ENCODE results near the gene LSM11.

Gene LSM11

DNA sequence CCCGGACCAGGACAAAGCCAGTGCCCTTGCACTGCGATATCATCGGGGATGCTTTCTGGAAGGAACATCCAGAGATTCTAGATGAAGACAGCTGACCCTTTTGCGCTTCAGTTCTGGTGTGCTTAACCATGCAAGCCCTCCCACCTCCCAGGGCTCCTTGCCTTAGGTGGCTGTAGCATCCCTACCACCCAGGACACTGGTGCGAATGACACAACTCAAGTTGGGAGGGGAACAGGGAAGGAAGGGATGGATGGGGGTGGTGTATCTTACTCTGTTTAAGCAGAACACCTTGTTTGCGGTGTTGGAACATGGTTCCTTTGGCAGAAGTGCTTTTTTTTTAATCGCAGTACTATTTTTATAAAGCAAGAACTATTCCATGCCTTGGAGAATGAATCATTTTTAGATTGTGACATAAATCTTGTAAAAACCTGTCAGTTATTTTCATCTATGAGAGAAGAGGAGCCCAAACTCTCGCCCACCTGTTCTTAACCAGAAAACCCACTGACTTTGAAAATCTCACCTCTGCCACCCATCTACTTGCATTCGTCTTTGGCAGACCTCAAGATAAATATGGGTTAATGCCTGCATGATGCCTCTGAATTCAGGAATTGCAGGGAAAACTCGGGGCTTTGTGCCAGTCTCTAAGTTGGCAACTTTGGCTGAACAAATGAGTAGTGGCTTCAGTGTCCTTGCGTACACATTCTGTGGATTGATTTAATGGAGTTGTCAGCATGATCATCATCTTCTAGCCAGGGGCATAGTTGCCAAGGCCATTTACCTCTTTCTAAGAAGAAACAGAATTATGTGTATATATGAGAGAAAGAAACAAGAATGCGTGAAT, 3.9 kb upstream of the LSM11 start:
- no peak for DNase-seq (ENCODE audit: insufficient read length)
- TF ChIP-seq POLR2A (IDR thresholded peaks at IDR 0.05; ENCODE audit: low read depth, low read length) = no peak
- TF ChIP-seq POLR2AphosphoS5 (IDR thresholded peaks at IDR 0.05; ENCODE audit: low read depth, low read length) = no peak
- no peak for TF ChIP-seq TAF1 (IDR thresholded peaks at IDR 0.05; ENCODE audit: borderline replicate concordance, low read depth, low read length)
- FAIRE-seq = no peak

DNA sequence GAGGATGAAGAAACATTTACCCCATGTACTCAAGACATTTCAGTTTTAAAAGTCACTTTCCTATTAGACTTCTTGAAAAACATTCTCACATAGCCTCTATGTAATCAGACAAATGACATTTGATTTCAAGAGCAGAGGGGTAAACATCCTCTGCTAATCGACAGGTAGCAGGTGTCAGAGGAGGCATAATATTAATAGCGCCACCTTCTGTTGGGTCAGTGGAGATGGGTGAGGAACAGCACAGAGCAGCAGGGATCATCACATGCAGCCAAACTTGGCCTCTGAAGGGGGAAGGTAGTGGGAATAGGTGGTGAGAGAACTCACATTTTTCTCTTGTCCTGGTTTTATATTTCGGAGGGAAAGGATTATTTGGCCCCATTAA, 3.3 kb upstream of the LSM11 start:
- TF ChIP-seq POLR2A (IDR thresholded peaks at IDR 0.05; ENCODE audit: low read depth, low read length) = no peak
- no peak for TF ChIP-seq POLR2AphosphoS5 (IDR thresholded peaks at IDR 0.05; ENCODE audit: low read depth, low read length)
- no peak for TF ChIP-seq TAF1 (IDR thresholded peaks at IDR 0.05; ENCODE audit: borderline replicate concordance, low read depth, low read length)
- DNase-seq (ENCODE audit: insufficient read length) (peak; percentile 26), FAIRE-seq (peak; percentile 89)

DNA sequence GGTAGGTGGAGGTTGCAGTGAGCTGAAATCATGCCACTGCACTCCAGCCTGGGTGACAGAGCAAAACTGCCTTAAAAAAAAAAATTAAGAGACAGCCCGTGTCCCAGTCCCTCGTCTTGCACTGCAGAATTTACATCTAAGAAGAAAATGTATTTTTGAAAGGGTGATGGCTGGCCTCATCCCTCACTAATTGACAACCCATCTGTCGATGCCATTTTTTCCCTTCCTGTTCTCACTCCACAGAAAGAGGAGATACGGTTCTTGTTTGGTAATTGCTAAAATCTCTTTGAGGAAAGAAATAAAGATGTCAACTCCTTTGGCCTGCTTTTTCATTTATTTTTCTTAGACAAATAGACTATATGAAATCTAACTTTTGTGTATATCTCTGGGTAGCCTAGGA, 2.4 kb upstream of the LSM11 start:
- TF ChIP-seq TAF1 (IDR thresholded peaks at IDR 0.05; ENCODE audit: borderline replicate concordance, low read depth, low read length) (no peak), POLR2A (IDR thresholded peaks at IDR 0.05; ENCODE audit: low read depth, low read length) (no peak), POLR2AphosphoS5 (IDR thresholded peaks at IDR 0.05; ENCODE audit: low read depth, low read length) (no peak)
- FAIRE-seq (no peak), DNase-seq (ENCODE audit: insufficient read length) (no peak)

DNA sequence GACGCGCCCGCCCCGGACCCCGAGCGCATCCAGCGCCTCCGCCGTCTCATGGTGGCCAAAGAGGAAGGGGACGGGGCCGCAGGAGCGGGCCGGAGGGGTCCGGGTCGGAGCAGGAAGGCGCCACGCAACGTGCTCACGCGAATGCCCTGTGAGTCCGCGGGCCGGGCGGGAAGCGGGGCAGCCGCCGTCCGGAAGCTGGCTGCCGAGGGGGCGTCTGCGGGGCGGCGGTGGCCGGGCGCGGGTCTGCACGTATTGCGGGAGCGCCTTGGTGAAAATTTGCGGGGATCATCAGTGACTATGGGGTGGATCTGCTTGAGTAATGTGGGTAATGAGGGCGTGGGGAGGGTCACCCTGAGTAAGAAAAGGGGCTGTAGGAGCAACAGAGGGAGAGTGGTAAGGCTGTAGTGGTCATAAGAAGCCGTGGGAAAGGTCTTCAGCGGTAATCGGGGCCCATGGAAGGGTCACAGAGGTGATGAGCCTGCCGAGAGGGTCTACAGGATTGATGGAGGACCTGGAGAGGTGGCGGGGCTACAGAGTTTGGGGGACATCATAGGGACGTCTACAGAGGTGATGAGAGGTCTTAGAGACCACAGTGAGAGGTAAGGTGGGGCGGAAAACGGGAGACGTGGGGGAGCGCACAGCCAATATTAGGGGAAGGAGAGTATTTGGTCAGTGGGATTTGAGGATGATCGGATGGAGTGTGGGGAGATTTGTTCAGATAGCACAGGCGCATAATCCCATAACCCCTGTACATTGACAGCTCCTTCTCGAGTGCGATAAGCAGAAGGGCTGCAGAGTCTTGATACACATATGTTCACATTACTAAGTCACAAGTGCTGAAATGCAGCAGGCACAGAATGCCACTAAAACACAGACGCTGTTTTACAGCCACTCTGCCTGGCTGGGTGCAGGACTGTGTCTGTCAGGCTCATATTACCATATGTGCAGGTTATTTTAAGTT, 819 bp downstream of the LSM11 start:
- TF ChIP-seq TAF1 (IDR thresholded peaks at IDR 0.05; ENCODE audit: borderline replicate concordance, low read depth, low read length) = no peak
- no peak for TF ChIP-seq POLR2A (IDR thresholded peaks at IDR 0.05; ENCODE audit: low read depth, low read length)
- no peak for TF ChIP-seq POLR2AphosphoS5 (IDR thresholded peaks at IDR 0.05; ENCODE audit: low read depth, low read length)
- no peak for FAIRE-seq
- DNase-seq (ENCODE audit: insufficient read length) = peak; percentile 38

DNA sequence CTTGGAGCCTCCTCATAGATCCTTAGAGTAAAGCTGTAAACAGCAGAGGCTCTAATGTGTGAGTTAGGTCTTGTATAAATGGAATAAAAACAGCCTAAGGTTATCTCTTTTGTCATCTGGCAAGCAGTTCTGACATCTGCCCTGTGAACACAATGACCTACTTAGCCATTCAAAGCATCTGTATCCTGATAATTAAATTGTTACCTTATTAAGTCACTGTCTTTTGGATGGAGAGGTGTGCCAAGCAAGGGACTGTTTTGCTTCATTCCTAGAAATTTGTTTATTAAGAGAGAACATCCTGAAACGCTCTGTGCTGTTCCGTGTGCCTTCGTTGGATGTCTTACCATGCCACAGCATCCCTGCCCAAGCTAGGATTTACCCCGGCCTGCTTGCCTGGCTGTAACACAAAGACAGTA, 1.5 kb downstream of the LSM11 start:
- DNase-seq (ENCODE audit: insufficient read length) (no peak), FAIRE-seq (no peak)
- no peak for TF ChIP-seq POLR2A (IDR thresholded peaks at IDR 0.05; ENCODE audit: low read depth, low read length)
- no peak for TF ChIP-seq TAF1 (IDR thresholded peaks at IDR 0.05; ENCODE audit: borderline replicate concordance, low read depth, low read length)
- no peak for TF ChIP-seq POLR2AphosphoS5 (IDR thresholded peaks at IDR 0.05; ENCODE audit: low read depth, low read length)

DNA sequence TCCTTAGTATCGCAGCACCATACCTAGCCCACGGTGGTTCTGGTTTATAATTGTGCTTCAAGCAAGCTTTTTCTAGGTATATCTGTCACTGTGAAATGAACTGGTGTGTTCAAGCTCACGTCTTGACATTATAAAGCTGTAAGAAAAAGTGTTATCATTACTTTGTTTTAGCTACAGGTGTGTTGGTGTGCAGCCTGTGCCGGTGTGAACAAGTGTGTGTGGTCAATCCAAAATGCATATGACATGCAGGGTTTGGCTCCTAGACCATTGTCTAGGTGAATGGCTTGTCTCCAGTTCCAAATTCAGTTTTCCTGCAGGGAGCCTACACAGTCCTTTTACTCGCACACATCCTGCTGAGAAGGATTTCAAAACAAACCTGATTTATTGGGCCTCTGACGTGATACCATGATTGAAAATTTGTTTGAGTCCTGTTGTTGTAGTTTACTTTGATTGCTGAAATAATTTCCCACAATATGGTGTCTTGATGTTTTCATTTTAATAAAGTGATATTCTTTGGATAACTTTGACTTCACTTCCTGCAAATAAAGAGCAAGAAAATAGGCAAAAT, 3.7 kb downstream of the LSM11 start:
- no peak for DNase-seq (ENCODE audit: insufficient read length)
- TF ChIP-seq POLR2AphosphoS5 (IDR thresholded peaks at IDR 0.05; ENCODE audit: low read depth, low read length) (no peak), POLR2A (IDR thresholded peaks at IDR 0.05; ENCODE audit: low read depth, low read length) (no peak), TAF1 (IDR thresholded peaks at IDR 0.05; ENCODE audit: borderline replicate concordance, low read depth, low read length) (no peak)
- FAIRE-seq = no peak

DNA sequence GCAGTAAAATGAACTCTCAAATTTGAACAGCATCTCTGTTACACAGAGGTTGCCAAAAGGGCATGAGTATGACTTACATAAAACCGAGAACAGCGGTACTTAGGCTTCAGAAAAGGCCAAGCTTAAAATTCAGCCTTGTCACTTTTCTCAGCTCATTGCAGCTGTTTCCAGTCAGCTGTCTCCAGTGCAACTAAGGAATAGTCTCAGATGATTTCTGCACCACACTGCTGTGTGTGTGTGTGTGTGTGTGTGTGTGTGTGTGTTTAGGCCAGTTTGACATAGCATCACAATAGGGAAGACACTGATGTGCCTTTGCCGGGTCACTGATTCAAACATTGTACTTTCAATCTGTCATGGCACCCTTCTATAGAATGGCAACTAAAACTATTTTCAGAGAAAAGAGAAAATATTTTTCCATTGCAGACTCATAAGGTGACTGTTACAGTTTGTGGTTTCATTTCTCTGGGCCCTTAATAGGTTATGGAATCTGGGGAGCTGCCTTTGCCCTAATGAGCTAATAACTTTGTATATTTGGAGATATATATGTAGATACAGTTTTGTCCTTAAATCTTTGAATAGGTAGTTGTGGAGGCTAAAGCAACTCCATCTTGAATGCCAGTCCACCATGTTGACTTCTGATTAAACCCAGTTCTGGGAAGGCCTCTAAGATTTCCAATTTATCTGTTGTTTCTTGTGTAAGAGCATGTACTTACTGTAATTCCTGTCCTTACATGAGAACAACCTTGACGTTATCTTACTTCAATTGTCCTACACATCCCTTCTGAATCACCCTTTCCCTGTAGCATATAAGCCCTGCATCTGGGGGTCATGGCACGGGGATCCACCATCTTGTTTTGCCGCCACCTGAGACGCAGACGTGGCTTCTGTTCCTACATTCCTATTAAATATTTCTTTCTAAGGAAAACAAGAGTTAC, 4.5 kb downstream of the LSM11 start:
- TF ChIP-seq POLR2AphosphoS5 (IDR thresholded peaks at IDR 0.05; ENCODE audit: low read depth, low read length) (no peak), TAF1 (IDR thresholded peaks at IDR 0.05; ENCODE audit: borderline replicate concordance, low read depth, low read length) (no peak), POLR2A (IDR thresholded peaks at IDR 0.05; ENCODE audit: low read depth, low read length) (no peak)
- FAIRE-seq (no peak), DNase-seq (ENCODE audit: insufficient read length) (no peak)

DNA sequence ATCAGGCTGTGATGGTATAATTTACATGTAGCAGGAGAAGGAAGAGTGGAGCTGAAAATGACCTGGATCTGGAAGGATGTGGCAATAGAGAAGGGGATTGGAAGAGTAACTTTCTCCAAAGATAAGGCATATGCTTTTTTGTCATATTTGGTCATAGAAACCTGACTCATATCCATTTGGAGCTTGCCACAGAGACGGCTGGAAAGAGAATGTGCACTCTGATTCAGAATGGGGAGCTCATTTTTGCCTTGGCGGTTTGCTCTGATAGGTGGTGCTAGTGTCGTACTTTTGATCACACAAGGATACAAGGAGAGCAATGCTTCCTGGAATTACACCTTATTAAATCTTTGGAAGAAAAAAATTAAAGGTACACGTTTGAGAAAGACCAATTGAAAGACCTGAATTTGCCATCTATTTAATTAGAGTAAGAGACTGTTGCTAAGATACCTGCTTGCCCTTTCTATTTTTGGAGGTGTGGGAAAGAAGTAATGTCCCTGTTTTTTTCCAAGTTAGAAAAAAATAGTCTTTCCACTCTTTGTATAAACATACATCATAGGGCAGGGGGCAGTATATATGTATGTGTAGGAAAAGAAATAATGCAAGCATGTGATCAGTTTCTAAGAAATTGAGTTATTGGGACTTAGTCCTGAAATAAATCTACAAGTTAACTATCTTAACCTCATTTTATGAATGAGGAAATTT, 5.4 kb downstream of the LSM11 start:
- FAIRE-seq (no peak), DNase-seq (ENCODE audit: insufficient read length) (no peak)
- TF ChIP-seq TAF1 (IDR thresholded peaks at IDR 0.05; ENCODE audit: borderline replicate concordance, low read depth, low read length) = no peak
- TF ChIP-seq POLR2A (IDR thresholded peaks at IDR 0.05; ENCODE audit: low read depth, low read length) = no peak

DNA sequence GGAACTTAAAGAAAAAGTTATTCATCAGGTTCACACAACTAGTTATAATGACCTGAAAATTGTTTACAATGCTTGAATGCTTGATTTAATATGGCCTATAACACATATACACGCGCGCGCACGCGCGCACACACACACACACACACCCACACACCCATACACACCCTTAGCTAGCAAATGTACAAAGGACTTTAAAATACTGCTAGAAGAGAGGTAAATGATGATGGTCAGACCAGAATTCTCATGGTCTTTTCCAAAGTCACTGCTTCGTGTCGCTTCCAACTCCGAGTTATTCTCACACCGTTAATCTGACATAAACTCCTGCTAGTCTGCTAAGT, 5.9 kb downstream of the LSM11 start:
- DNase-seq (ENCODE audit: insufficient read length) = no peak
- no peak for FAIRE-seq
- no peak for TF ChIP-seq POLR2A (IDR thresholded peaks at IDR 0.05; ENCODE audit: low read depth, low read length)
- no peak for TF ChIP-seq POLR2AphosphoS5 (IDR thresholded peaks at IDR 0.05; ENCODE audit: low read depth, low read length)
- TF ChIP-seq TAF1 (IDR thresholded peaks at IDR 0.05; ENCODE audit: borderline replicate concordance, low read depth, low read length) = no peak

DNA sequence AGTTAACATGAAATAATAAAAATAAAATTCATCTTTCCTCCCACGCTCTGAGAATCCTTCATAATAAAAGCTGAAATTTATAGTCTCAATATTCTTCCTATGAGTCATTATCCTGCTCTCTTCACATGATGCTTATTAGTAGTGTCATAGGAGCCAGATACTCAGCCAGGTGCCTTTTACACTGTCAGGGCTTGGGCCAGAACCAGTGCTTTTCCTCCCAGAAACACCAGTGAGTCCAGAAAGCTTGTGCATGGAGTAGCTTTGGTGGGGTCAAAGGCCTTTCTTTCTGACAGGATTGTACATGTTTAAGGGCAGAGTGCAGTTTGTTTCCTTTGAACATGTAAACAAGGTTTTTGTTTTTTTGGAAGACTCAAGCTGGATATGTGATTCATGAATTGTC, 6.8 kb downstream of the LSM11 start:
- FAIRE-seq = no peak
- DNase-seq (ENCODE audit: insufficient read length) = no peak
- TF ChIP-seq POLR2AphosphoS5 (IDR thresholded peaks at IDR 0.05; ENCODE audit: low read depth, low read length) (no peak), POLR2A (IDR thresholded peaks at IDR 0.05; ENCODE audit: low read depth, low read length) (no peak), TAF1 (IDR thresholded peaks at IDR 0.05; ENCODE audit: borderline replicate concordance, low read depth, low read length) (no peak)
